ENCODE results near the gene COL9A3.

The COL9A3 gene

GRCh38 chr20:62797671-62798532 lies 18.9 kb upstream of the COL9A3 start:
- DNase-seq = no peak

GRCh38 chr20:62799036-62799435 lies 17.8 kb upstream of the COL9A3 start:
- no peak for DNase-seq

GRCh38 chr20:62799459-62799858 lies 17.4 kb upstream of the COL9A3 start:
- no peak for DNase-seq

- no peak for DNase-seq
Measured at GRCh38 chr20:62799873-62800272, 17.0 kb upstream of the COL9A3 start.

- DNase-seq = no peak
Measured at GRCh38 chr20:62800314-62801259, 16.3 kb upstream of the COL9A3 start.

GRCh38 chr20:62801284-62802010 lies 15.4 kb upstream of the COL9A3 start:
- no peak for DNase-seq

- no peak for DNase-seq
Measured at GRCh38 chr20:62802026-62802712, 14.7 kb upstream of the COL9A3 start.

GRCh38 chr20:62804021-62804626 lies 12.7 kb upstream of the COL9A3 start:
- DNase-seq = no peak

- DNase-seq = peak; percentile 18
Measured at GRCh38 chr20:62804627-62805154, 12.2 kb upstream of the COL9A3 start, which contains the start of gene OGFR. TSS of gene OGFR (plus strand) at chr20:62804835. CDS start at chr20:62804860, 25 bp downstream.

GRCh38 chr20:62805155-62805710 lies 11.6 kb upstream of the COL9A3 start:
- no peak for DNase-seq

GRCh38 chr20:62805711-62806382 lies 11.0 kb upstream of the COL9A3 start:
- no peak for DNase-seq

GRCh38 chr20:62806383-62807050 lies 10.3 kb upstream of the COL9A3 start:
- DNase-seq = no peak

- DNase-seq = no peak
Measured at GRCh38 chr20:62807444-62808210, 9.2 kb upstream of the COL9A3 start.

- DNase-seq = peak; percentile 11
Measured at GRCh38 chr20:62808211-62808865, 8.5 kb upstream of the COL9A3 start.

GRCh38 chr20:62809530-62810428 lies 7.1 kb upstream of the COL9A3 start:
- DNase-seq = no peak

- no peak for DNase-seq
Measured at GRCh38 chr20:62811320-62811719, 5.5 kb upstream of the COL9A3 start.

- no peak for DNase-seq
Measured at GRCh38 chr20:62811720-62812119, 5.1 kb upstream of the COL9A3 start.

All from kidney glomerular epithelial cell (primary cell).